ENCODE data around the gene LARP4B. TPM values are rescaled to one million over a fixed set of nuclear protein-coding genes. Genes with fewer than 3 reads are reported as not detected.

The LARP4B gene
- total and polyA plus RNA-seq, 2 of the 13 experiments (the other 11 are each of a cell fraction or from before 2014, with no cell fraction given) = 19.5 to 30.2 TPM

- Histone ChIP-seq H2AFZ (ENCODE audit: low read length) (no peak overlapping the region), H3K79me2 (ENCODE audit: insufficient read depth, low read length) (peaks cover 90% of the 10 kb centered on the region), H3K4me2 (ENCODE audit: low read depth, low read length) (no peak overlapping the region), H3K4me3 (replicated peaks in 1 of 3; ENCODE audit: insufficient read depth in 1 of 3, low read depth in 2 of 3, low read length in 3 of 3) (no peak overlapping the region), H3K36me3 (replicated peaks in 1 of 2; ENCODE audit: control insufficient read depth in 1 of 2, insufficient read depth in 2 of 2, low read length in 2 of 2) (peaks cover 5 to 12% of the 10 kb centered on the region in 2 experiments), H3K27me3 (ENCODE audit: control insufficient read depth in 1 of 2, insufficient read depth in 2 of 2, low read length in 2 of 2) (no peaks in the 10 kb centered on the region), H3K9me3 (ENCODE audit: low read length) (no peaks in the 10 kb centered on the region), H4K20me1 (ENCODE audit: insufficient read depth, low read length) (peaks cover 57% of the 10 kb centered on the region), H3K27ac (ENCODE audit: extremely low read length, insufficient read depth, low read length) (no peak overlapping the region), H3K4me1 (ENCODE audit: insufficient read depth, low read length) (peaks cover 11% of the 10 kb centered on the region), H3K9ac (ENCODE audit: insufficient read depth, low read depth, low read length) (no peak overlapping the region)
- CTCF ChIA-PET (ENCODE audit: low intra/inter-chr PET ratio, low total read pairs) = no interaction called here
- in situ Hi-C loops (cut with HindIII; ENCODE audit: extremely low pct_ligation_motif_present, low pct_unique_long_range_greater_than_20kb) (no loop called here), intact Hi-C loops (cut with micrococcal nuclease; ENCODE audit: unreplicated experiment) (no loop called here)
- DNase-seq (ENCODE audit: low spot score) (no peak), FAIRE-seq (no peak), ATAC-seq (no peak)
- TF ChIP-seq NR2F1 (CRISPR knock-in tag; IDR thresholded peaks at IDR 0.05) (no peak), CSRNP1 (CRISPR knock-in tag; IDR thresholded peaks at IDR 0.05) (no peak), PHF21A (CRISPR knock-in tag; IDR thresholded peaks at IDR 0.05) (no peak), ZNF431 (CRISPR knock-in tag; IDR thresholded peaks at IDR 0.05; ENCODE audit: borderline replicate concordance, low read depth) (no peak), ZBTB20 (CRISPR knock-in tag; IDR thresholded peaks at IDR 0.05; ENCODE audit: borderline replicate concordance, low read depth) (no peak), REL (CRISPR knock-in tag; conservative IDR thresholded peaks at IDR 0.05) (no peak), MAFK (conservative IDR thresholded peaks at IDR 0.05 in 1 of 2, IDR thresholded peaks at IDR 0.05 in 1 of 2; ENCODE audit: low read length in 2 of 2) (no peak), RCOR2 (CRISPR knock-in tag; IDR thresholded peaks at IDR 0.05) (no peak), TAF15 (IDR thresholded peaks at IDR 0.05; ENCODE audit: low read depth, low read length, poor library complexity, severe bottlenecking) (no peak), SUZ12 (IDR thresholded peaks at IDR 0.05; ENCODE audit: low read depth, low read length) (no peak), MAFF (IDR thresholded peaks at IDR 0.05; ENCODE audit: low read depth, low read length) (no peak), YEATS2 (CRISPR knock-in tag; IDR thresholded peaks at IDR 0.05; ENCODE audit: borderline replicate concordance) (no peak), SMAD3 (CRISPR knock-in tag; IDR thresholded peaks at IDR 0.05) (no peak), ZNF282 (IDR thresholded peaks at IDR 0.05; ENCODE audit: partially characterized antibody) (no peak), ELF3 (CRISPR knock-in tag; IDR thresholded peaks at IDR 0.05) (no peak)
- TF ChIP-seq, protein P1, sequence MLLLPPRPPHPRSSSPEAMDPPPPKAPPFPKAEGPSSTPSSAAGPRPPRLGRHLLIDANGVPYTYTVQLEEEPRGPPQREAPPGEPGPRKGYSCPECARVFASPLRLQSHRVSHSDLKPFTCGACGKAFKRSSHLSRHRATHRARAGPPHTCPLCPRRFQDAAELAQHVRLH (CRISPR knock-in tag; IDR thresholded peaks at IDR 0.05; ENCODE audit: borderline replicate concordance, low read depth) = no peak
- TF ChIP-seq, protein P2, sequence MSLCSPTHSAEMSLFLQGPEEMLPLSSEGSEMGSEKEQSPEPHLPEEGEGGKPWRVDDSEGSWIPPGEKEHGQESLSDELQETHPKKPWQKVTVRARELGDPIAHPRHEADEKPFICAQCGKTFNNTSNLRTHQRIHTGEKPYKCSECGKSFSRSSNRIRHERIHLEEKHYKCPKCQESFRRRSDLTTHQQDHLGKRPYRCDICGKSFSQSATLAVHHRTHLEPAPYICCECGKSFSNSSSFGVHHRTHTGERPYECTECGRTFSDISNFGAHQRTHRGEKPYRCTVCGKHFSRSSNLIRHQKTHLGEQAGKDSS (CRISPR knock-in tag; IDR thresholded peaks at IDR 0.05; ENCODE audit: borderline replicate concordance, low read depth) = no peak
- TF ChIP-seq, protein P3, sequence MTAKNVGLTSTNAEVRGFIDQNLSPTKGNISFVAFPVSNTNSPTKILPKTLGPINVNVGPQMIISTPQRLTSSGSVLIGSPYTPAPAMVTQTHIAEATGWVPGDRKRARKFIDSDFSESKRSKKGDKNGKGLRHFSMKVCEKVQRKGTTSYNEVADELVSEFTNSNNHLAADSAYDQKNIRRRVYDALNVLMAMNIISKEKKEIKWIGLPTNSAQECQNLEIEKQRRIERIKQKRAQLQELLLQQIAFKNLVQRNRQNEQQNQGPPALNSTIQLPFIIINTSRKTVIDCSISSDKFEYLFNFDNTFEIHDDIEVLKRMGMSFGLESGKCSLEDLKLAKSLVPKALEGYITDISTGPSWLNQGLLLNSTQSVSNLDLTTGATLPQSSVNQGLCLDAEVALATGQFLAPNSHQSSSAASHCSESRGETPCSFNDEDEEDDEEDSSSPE (CRISPR knock-in tag; IDR thresholded peaks at IDR 0.05) = no peak
- POLR2A ChIA-PET = no interaction called here
- 95% methylated on average over 3 of the region's 3 CpGs for WGBS (ENCODE audit: low lambda C conversion rate)
- BruUV-seq (replicated peaks) = no TSS peak
Observed at GRCh38 chr10:919481-919880, 12.0 kb downstream of the LARP4B start.
